T-helper 1 cell treated with Interleukin-12 subunit alpha and Interleukin-12 subunit beta and Interleukin-4 antibody, amounts not matched to agents 30 ng/mL and 1 ng/mL, for 36 hours (primary cell): ENCODE data around the gene ICE1. TPM values are rescaled to one million over a fixed set of nuclear protein-coding genes. Genes with fewer than 3 reads are reported as not detected.

Source experiments
- intact Hi-C: fragments of 100-400 bp; cut with micrococcal nuclease; formaldehyde crosslinking; loops from one replicate; pipeline ENCODE4 v1.15.1; 2024
- total RNA-seq: library from RNA; stranded (reverse); gene quantifications from 2 replicates; pipeline ENCODE4 v1.2.3, GENCODE V29; 2022

The ICE1 gene
- total RNA-seq, 1 donor from 2014 or later, result 33.5 TPM

DNA sequence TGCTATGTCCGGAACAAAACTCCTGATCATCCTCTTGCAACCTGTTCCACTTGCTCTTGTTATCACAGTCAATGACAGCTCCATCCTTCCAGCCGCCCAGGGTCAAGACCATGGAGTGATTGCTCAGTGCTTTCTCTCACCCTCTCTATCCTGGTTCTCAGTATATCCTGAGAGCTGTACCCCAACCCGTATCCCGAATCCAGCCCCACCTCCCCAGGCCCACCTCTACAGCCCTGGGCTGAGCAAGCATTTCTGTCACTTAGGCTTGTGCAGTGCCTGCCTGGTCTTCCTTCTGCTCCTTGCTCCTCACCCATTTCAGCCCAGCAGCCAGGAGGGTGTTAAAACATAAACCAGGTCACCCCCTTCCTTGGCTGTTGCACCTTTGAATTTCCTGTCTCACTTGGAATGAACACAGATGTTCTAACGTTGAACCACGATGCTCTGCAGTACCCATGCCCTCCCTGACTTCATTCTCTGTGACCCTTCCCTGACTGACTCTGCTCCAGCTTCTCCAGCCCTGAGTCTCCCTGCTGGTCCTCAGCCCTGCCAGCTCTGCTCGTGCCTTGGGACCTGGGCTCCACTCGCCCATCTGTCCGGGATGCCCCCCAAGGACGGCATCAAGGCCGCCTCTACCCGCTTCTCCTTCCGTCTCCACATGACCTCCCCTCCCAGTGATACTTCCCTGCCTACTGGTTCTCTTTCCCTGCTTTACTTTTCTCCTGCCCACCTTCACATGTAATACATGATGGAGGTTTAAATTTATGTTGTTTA lies 110.0 kb downstream of the ICE1 start:
- intact Hi-C loops, result no loop called here

DNA sequence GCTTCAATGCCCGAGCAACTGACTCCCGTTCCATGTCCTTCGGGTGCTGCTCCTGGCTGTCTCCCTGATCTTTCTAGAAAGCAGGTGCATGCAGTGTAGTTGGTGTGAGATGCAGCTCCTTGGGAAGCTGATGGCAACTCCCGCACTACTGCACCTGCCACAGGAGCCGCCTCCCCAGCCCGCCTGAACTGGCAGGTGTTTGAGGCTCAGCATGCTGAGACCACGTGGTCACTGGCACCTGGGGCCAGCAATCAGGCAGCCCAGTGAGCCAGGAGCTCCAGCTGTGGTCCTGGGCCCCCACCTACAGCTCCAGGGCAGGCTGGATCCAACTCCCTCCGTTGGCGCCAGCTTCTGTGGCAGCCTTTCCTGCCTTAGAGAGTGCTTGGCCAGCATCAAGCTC lies 111.5 kb downstream of the ICE1 start:
- intact Hi-C loops, result no loop called here

DNA sequence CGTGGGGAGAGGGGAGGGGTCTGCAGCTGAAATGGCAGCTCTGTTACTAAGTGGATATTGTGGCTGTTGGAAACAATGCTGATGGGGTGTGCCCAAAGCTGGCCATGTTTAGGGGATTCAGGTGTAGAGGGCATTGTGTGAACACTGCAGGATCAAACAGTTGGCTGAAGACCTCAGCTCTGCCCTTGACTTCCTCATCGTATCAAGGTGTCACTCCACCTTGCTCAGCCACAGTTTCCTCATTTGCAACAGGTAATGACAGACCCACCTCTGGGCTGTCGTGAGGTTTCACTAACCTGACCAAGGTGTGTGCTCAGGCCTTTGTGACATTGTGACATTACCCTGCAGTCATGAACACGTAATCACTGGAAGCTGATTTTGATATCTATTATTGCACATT lies 111.9 kb downstream of the ICE1 start:
- intact Hi-C loops, result no loop called here

DNA sequence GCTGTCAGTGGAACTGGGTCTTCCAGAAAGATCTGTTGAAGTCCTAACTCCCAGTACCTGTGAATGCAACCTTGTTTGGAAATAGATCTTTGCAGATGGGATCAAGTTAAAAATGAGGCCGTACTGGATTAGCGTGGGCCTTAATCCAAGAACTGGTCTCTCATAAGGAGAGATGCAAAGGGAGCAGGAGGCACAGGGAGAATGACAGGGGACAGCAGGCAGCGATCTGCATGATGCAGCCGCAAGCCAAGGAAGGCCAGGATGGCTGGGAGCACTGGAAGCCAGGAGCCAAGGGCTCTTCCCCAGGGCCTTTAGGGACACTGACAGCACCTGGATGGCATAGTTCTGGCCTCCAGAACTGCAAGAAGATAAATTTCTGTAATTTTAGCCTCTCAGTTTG lies 114.4 kb downstream of the ICE1 start:
- intact Hi-C loops, result no loop called here

DNA sequence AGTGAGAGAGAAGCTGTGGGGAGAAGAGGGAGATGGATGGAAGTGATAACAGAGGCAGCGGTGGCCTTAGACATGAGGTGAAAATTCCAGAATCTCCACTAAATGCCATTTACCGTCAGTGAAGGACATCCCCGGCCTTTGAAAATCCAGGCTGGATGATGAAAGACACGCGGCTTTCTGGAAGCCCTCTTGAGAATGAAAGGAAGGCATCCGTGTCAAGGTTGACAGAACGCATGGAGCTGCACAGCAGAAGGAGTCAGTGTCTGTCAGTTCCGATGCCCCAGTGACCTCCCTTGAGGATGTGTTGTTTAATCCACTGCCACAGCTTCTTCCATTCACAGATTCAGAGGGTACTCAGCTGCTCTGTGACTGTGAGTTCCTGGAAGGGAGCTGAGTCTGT lies 114.9 kb downstream of the ICE1 start:
- intact Hi-C loops, result no loop called here

DNA sequence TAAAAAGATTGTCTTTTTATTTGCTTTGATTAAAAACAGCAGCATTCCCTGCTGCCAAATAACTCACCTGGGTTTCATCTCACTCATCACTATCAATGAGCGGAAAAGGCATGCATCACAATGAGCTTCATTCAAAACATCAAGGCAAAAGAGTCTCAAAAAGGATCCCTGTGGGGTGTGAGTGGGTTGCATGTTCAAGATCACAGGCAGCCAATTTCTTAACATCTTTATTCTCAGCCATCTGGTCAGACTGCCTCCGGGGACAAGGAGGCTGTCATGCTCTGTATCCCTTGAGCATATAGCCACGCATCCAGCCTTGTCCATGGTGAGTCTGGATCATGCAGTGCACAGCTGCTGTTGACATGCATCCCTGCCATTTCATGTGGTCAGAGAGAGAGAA lies 117.1 kb downstream of the ICE1 start:
- intact Hi-C loops, result no loop called here
